GM12878 (cell line): ENCODE results near the gene TP53I11. TPM values are rescaled to one million over a fixed set of nuclear protein-coding genes. Genes with fewer than 3 reads are reported as not detected.

Experiments used
- ATAC-seq: fragments of 200-7000 bp; cut with Tn5 transposase; 3 replicates; pipeline ENCODE4 v1.9.1; 2020; ENCODE audit warnings: mild to moderate bottlenecking, moderate library complexity
- BruUV-seq: library from RNA; stranded (reverse); fragments of 400-500 nt; replicated peaks from 2 replicates; lab custom pipeline; 2021; lab: Mats Ljungman, UMichigan
- CTCF ChIA-PET: fragments of 300-600 bp; sonication (Branson Sonifier 250); formaldehyde crosslinking; extraction: SDS; loops from one replicate; lab custom pipeline; 2021; ENCODE audit warnings: inconsistent platforms; lab: Yijun Ruan, JAX
- POLR2A ChIA-PET: fragments of 350-600 bp; formaldehyde crosslinking; extraction: SDS; loops from one replicate; lab custom pipeline; 2021; ENCODE audit warnings: inconsistent platforms; lab: Charles Lee
- RAD21 ChIA-PET: fragments of 300-600 bp; sonication (Branson Sonifier 250); formaldehyde crosslinking; loops from one replicate; lab custom pipeline; 2023; ENCODE audit warnings: antibody characterized with exemption; ENCODE audit not compliant: unreplicated experiment; lab: Charles Lee
- SMC1A ChIA-PET: fragments of 300-600 bp; sonication (Branson Sonifier 250); formaldehyde crosslinking; loops from one replicate; lab custom pipeline; 2023; ENCODE audit not compliant: unreplicated experiment, uncharacterized antibody; lab: Charles Lee
- DNase-seq: peaks from one replicate; pipeline ENCODE4 v3.0.0-alpha.2; 2011; ENCODE audit warnings: low read depth, low spot score
- FAIRE-seq: peaks from 3 replicates; lab custom pipeline; 2011; peaks lifted over from hg19 to GRCh38; lab: Jason Lieb, UNC
- H2AFZ ChIP-seq: 2 replicates; pipeline ENCODE4 v1.6.0; 2011; ENCODE audit warnings: low read depth, low read length, control low read depth; ENCODE audit not compliant: control insufficient read depth
- H3K27ac ChIP-seq: 2 replicates; pipeline ENCODE4 v1.5.1; 2011; ENCODE audit warnings: control low read depth; ENCODE audit not compliant: control insufficient read depth, insufficient read depth
- H3K27me3 ChIP-seq, 2 experiments: replicated peaks in 1 of 2; 2 replicates each; pipeline versions ENCODE4 v1.6.0 to v1.6.1; 2011; ENCODE audit warnings: low read length in 1 of 2; ENCODE audit not compliant: control insufficient read depth in 2 of 2, insufficient read depth in 2 of 2
- H3K36me3 ChIP-seq, 2 experiments: 2 replicates each; pipeline ENCODE4 v1.5.1; 2011; ENCODE audit warnings: low read length in 1 of 2; ENCODE audit not compliant: control insufficient read depth in 2 of 2, insufficient read depth in 2 of 2
- H3K4me1 ChIP-seq: 2 replicates; pipeline ENCODE4 v1.6.1; 2011; ENCODE audit warnings: mild to moderate bottlenecking, low read length, moderate library complexity, mixed read lengths; ENCODE audit not compliant: control insufficient read depth, insufficient read depth
- H3K4me2 ChIP-seq: 2 replicates; pipeline ENCODE4 v1.6.0; 2011; ENCODE audit warnings: control low read depth; ENCODE audit not compliant: control insufficient read depth, insufficient read depth
- H3K4me3 ChIP-seq: fragments of 200-600 bp; sonication (generic); 2 replicates; pipeline ENCODE4 v1.5.1; 2016
- H3K79me2 ChIP-seq: 2 replicates; pipeline ENCODE4 v1.6.0; 2011; ENCODE audit warnings: low read length; ENCODE audit not compliant: control insufficient read depth, insufficient read depth
- H3K9ac ChIP-seq: 2 replicates; pipeline ENCODE4 v1.8.0; 2011; ENCODE audit warnings: low read length, control low read depth, mixed read lengths; ENCODE audit not compliant: control insufficient read depth, insufficient read depth
- H3K9me3 ChIP-seq: replicated peaks from 3 replicates; pipeline ENCODE4 v1.5.1; 2011; ENCODE audit warnings: mild to moderate bottlenecking, low read length; ENCODE audit not compliant: control insufficient read depth, insufficient read depth
- H4K20me1 ChIP-seq: 2 replicates; pipeline ENCODE4 v1.6.0; 2011; ENCODE audit not compliant: control insufficient read depth, insufficient read depth
- FOS ChIP-seq: IDR thresholded peaks from 3 replicates; pipeline ENCODE4 v1.6.1; 2011; ENCODE audit warnings: borderline replicate concordance; ENCODE audit not compliant: insufficient read length; ENCODE audit errors: extremely low read depth
- HDGF ChIP-seq: fragments of 450-650 bp; IDR thresholded peaks from 2 replicates; pipeline ENCODE4 v1.6.1; 2016; ENCODE audit warnings: antibody characterized with exemption
- JUND ChIP-seq: IDR thresholded peaks from 2 replicates; pipeline ENCODE4 v1.6.1; 2012; ENCODE audit warnings: low read depth, mild to moderate bottlenecking, low read length, improper control_type of control experiment, moderate library complexity
- KLF5 ChIP-seq: fragments of 450-650 bp; IDR thresholded peaks from 2 replicates; pipeline ENCODE4 v1.6.1; 2014; ENCODE audit warnings: mild to moderate bottlenecking; ENCODE audit not compliant: partially characterized antibody
- ZNF384 ChIP-seq: IDR thresholded peaks from 2 replicates; pipeline ENCODE4 v1.6.1; 2012; ENCODE audit warnings: low read depth, mild to moderate bottlenecking, low read length, improper control_type of control experiment, borderline replicate concordance
- ZNF592 ChIP-seq: fragments of 450-650 bp; IDR thresholded peaks from 2 replicates; pipeline ENCODE4 v1.6.1; 2017; ENCODE audit warnings: mild to moderate bottlenecking, moderate library complexity
- WGBS: methylation state at CpG from one replicate; pipeline ENCODE4 v1.1.6; 2016; ENCODE audit warnings: low lambda C conversion rate; ENCODE audit not compliant: insufficient replicate concordance, insufficient coverage; ENCODE audit errors: missing lambda C conversion rate; 5-methylcytosine and 5-hydroxymethylcytosine counted together
- in situ Hi-C: fragments of 300-500 bp; cut with MboI; formaldehyde crosslinking; loops from 9 replicates; pipeline ENCODE4 v1.14.3; 2018; ENCODE audit warnings: mixed read lengths
- intact Hi-C: fragments of 100-400 bp; cut with micrococcal nuclease; formaldehyde crosslinking; loops from one replicate; pipeline ENCODE4 v1.14.2; 2022; ENCODE audit not compliant: unreplicated experiment
- polyA plus RNA-seq, 11 experiments: library from polyadenylated mRNA; depleted of rRNA in 4 of 11; unstranded in 6 of 11; stranded (reverse) in 5 of 11; fragments of >200 nt; fragmentation: Nextera tagmentation in 4 of 11; fragmentation: Illumina TruSeq in 1 of 11; extraction: Ambion mirVana in 4 of 11; extraction: Trizol in 1 of 11; gene quantifications; 1 replicate in 1 of 11; 2 replicates in 10 of 11; pipeline versions ENCODE4 v1.2.1 to v1.2.3, GENCODE V29; 2011 to 2016; ENCODE audit warnings: inconsistent platforms in 2 of 11, missing spikeins in 2 of 11, low read depth in 1 of 11
- total RNA-seq, 4 experiments: library from RNA; depleted of rRNA in 3 of 4; stranded (reverse); fragments of >200 nt in 3 of 4; fragmentation: Illumina TruSeq in 1 of 4; extraction: Trizol in 1 of 4; gene quantifications; 2 replicates each; pipeline versions ENCODE4 v1.2.1 to v1.2.3, GENCODE V29; 2013 to 2021

Gene TP53I11
- total and polyA plus RNA-seq, 10 of the 15 experiments (the other 5 are each of a cell fraction or from before 2014, with no cell fraction given), result 0.03 to 0.28 (median 0.17) TPM; not detected in 3

- no peaks in the 10 kb centered on the region for H3K36me3 ChIP-seq
- BruUV-seq, result no TSS peak
- no peak overlapping the region for H3K27ac ChIP-seq
- 64% methylated on average over 17 of the region's 19 CpGs for WGBS
- no peak for TF ChIP-seq KLF5
- no peak for TF ChIP-seq FOS
- no peak for TF ChIP-seq HDGF
- no peak for TF ChIP-seq ZNF384
- no peak for TF ChIP-seq JUND
- no peak for TF ChIP-seq ZNF592
- POLR2A ChIA-PET, result no interaction called here
- SMC1A ChIA-PET, result interaction anchor here (1.2 to 4.0 kb wide), 2 partner anchors 166 to 173 kb away, joined by 4 to 80 read pairs; no protein-coding TSS in a partner anchor
- no peaks in the 10 kb centered on the region for H4K20me1 ChIP-seq
- no peak overlapping the region for H3K9ac ChIP-seq
- FAIRE-seq (no peak), DNase-seq (no peak), ATAC-seq (no peak)
- H3K27me3 ChIP-seq, result no peaks in the 10 kb centered on the region
- no peaks in the 10 kb centered on the region for H3K79me2 ChIP-seq
- intact Hi-C loops, result no loop called here
- RAD21 ChIA-PET, result interaction anchor here (0.8 to 4.3 kb wide), 3 partner anchors 9 to 166 kb away, joined by 3 to 105 read pairs (median 6); no protein-coding TSS in a partner anchor
- in situ Hi-C loops, result loop anchor here (5.0 to 25.0 kb wide), 2 partner anchors 169 to 399 kb away; no protein-coding TSS in a partner anchor
- H2AFZ ChIP-seq, result no peak overlapping the region
- CTCF ChIA-PET, result interaction anchor here (1.1 to 16.8 kb wide), 3 partner anchors 10 to 164 kb away, joined by 4 to 571 read pairs (median 28); no protein-coding TSS in a partner anchor
- no peak overlapping the region for H3K4me2 ChIP-seq
- no peaks in the 10 kb centered on the region for H3K9me3 ChIP-seq
- H3K4me1 ChIP-seq, result peaks cover 10% of the 10 kb centered on the region
- no peak overlapping the region for H3K4me3 ChIP-seq
Observed at GRCh38 chr11:44938066-44938691, 12.5 kb downstream of the TP53I11 start.
